Measurements from ENCODE around the gene GINS2. TPM values are rescaled to one million over a fixed set of nuclear protein-coding genes. Genes with fewer than 3 reads are reported as not detected.

GINS2 gene
- total RNA-seq, 1 experiment from 2014 or later: 38.0 TPM

- DNase-seq (ENCODE audit: low spot score) (no peak), ATAC-seq (no peak)
- TF ChIP-seq ZSCAN18 (CRISPR knock-in tag; IDR thresholded peaks at IDR 0.05): no peak
- TF ChIP-seq AFF4 (CRISPR knock-in tag; IDR thresholded peaks at IDR 0.05; ENCODE audit: borderline replicate concordance): no peak
- TF ChIP-seq TEAD4 (CRISPR knock-in tag; IDR thresholded peaks at IDR 0.05): no peak
- no peak for TF ChIP-seq ZNF512 (CRISPR knock-in tag; IDR thresholded peaks at IDR 0.05; ENCODE audit: borderline replicate concordance)
- TF ChIP-seq ZNF423 (CRISPR knock-in tag; IDR thresholded peaks at IDR 0.05): no peak
- TF ChIP-seq ZNF263 (CRISPR knock-in tag; IDR thresholded peaks at IDR 0.05; ENCODE audit: low read depth): no peak
- no peak for TF ChIP-seq USF1 (CRISPR knock-in tag; IDR thresholded peaks at IDR 0.05)
- no peak for TF ChIP-seq ZNF416 (CRISPR knock-in tag; IDR thresholded peaks at IDR 0.05)
- no peak for TF ChIP-seq MAX (CRISPR knock-in tag; IDR thresholded peaks at IDR 0.05)
- TF ChIP-seq ZNF219 (CRISPR knock-in tag; IDR thresholded peaks at IDR 0.05; ENCODE audit: borderline replicate concordance): no peak
- TF ChIP-seq ZBTB43 (CRISPR knock-in tag; IDR thresholded peaks at IDR 0.05): no peak
- TF ChIP-seq PREB (CRISPR knock-in tag; IDR thresholded peaks at IDR 0.05; ENCODE audit: borderline replicate concordance): no peak
- TF ChIP-seq NR1H2 (CRISPR knock-in tag; IDR thresholded peaks at IDR 0.05): no peak
- TF ChIP-seq FOXP4 (CRISPR knock-in tag; IDR thresholded peaks at IDR 0.05): no peak
- TF ChIP-seq TCF7 (CRISPR knock-in tag; IDR thresholded peaks at IDR 0.05; ENCODE audit: low read depth): no peak
- no peak for TF ChIP-seq CBFB (CRISPR knock-in tag; IDR thresholded peaks at IDR 0.05; ENCODE audit: low read depth)
- TF ChIP-seq SP1 (CRISPR knock-in tag; conservative IDR thresholded peaks at IDR 0.05): no peak
- no peak for TF ChIP-seq E2F1 (CRISPR knock-in tag; IDR thresholded peaks at IDR 0.05)
- TF ChIP-seq GRHL2 (CRISPR knock-in tag; IDR thresholded peaks at IDR 0.05; ENCODE audit: insufficient replicate concordance, severe bottlenecking): no peak
- H3K4me1 Mint-ChIP-seq: no peaks in the 10 kb centered on the region; the same call in 1 of the 2 replicates
- H3K27me3 Mint-ChIP-seq (ENCODE audit: low read depth): no peaks in the 10 kb centered on the region
- POLR2A ChIA-PET: interaction anchor here (0.6 kb wide), 1 partner anchor 692 kb away, joined by 4 read pairs; no protein-coding TSS in a partner anchor
- H3K4me3 Mint-ChIP-seq: no peak overlapping the region
- no peaks in the 10 kb centered on the region for H3K36me3 Mint-ChIP-seq
- no peak overlapping the region for H3K27ac Mint-ChIP-seq
- CTCF ChIA-PET: interaction anchor here (0.7 to 2.5 kb wide), 3 partner anchors 23 to 342 kb away, joined by 3 to 10 read pairs (median 3); no protein-coding TSS in a partner anchor
- H3K9me3 Mint-ChIP-seq: no peaks in the 10 kb centered on the region
These were observed 49.1 kb downstream of the GINS2 start for GRCh38 chr16:85639529-85640253.
